Measurements from ENCODE around the gene MDC1.
A peak's percentile ranks its signal among the peaks of the same experiment; 100 is the strongest.

MDC1 gene

DNA sequence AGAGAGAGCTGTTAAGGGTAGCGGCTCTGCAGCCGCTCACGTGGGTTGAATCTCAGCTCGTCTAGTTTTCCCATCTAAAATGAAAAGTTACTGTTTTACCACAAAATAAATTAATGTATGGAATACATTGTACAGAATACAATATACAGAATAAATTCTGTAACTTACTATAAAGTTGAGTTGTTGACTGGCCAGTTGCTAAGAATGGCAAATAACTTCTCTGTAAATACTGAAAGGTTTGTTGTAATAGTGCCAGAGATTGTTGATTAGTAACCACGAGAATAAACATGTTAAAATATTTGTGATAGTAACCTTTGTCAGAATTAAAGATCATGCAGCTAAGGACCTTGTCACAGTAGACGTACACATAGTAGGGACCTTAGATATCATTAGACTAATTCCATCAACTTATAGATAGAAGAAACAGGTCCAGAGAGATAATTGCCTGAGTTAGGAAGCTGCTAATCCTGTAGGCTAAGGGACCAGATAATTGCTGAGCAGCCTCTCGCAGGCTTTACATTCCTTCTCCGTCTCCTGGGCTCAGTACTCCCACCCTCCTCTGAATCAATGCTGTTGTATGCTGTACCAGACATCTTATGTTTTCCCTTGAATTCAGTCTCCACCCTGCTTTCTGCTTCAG is 25.8 kb downstream of the MDC1 start:
- no peak for DNase-seq

GRCh38 chr6:30690403-30691207 is 26.5 kb downstream of the MDC1 start, which contains the start of gene NRM:
NRM (minus strand) TSS chr6:30690984; CDS start chr6:30690974, 10 bp downstream.
- DNase-seq: peak; percentile 91

- DNase-seq: no peak
These were observed 27.1 kb downstream of the MDC1 start for GRCh38 chr6:30689985-30690384.

DNA sequence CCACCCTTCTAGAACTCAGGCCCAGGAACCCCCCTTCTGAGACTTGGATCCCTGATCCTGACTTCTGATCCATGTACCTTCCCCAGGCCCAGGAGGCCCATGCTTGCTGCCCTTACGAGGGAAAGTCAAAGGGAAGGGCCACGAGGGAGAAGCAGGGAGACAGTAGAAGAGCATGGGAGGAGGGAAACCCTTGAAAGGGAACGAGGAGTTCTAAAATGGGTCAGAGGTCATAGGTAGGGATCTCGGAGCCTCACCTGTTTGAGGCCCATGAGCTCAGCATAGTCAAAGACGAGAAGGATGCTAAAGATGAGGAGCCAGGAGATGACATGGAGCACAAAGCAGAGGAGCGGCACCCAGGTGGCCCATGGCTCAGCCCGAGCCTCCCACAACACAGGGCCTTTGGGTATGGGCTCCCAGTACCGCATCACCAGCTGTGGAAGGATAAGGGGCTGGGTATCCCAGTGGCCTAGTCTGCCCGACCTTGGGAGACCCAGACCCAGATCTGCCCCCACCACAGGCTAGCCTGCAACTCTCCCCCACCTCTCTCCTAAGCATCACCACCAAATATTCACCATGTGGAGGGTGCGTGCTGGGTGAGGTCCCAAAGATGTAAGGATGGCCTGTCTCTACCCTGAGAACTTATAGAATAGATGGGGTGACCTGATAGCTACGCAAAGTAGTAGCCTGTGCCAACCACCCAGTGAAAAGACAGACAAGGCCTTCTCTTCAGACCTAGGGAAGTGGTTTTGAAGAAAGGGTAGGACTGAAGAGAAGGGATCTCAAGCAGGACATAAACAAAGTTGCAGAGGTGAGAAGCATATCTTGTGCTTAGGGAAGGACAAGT is 27.8 kb downstream of the MDC1 start:
- no peak for DNase-seq

- DNase-seq: no peak
These were observed 28.5 kb downstream of the MDC1 start for GRCh38 chr6:30688569-30688968.

DNA sequence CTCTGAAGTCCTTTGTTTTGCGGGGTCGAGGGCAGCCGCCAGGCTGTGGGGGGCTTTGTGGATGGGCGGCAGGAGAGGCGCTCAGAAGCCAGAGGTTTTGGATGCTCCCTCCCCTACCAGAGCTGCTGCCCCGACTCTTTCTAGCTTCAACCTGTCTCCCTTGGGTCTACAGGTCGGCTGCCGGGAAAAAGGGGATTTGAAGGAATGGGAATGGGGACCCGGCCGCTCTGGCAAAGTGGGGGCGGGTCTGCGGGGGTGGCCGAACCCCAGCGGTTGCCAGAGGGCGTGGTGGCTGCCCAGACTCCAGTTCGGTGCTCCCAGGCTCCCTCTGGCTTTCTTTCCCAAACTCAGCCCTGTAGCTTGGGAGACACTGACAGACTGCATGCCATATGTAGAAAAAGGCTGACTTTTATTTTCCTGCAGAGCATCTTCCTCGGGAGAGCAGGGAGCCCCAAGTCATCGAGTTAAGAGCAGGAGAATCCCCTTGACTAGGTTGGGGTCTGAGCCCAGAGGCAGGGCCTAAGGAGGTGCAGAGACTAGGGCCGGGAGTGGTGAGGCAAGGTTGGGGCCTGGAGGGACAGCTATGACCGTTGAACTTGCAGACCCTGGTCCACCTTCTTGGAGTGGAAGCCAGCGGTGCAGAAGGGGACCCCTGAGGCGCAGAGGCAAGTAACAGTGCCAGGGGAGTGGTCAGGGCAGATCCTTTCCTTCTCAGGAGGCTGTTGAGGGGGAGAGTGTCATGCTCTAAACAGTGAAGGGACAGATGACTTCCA is 29.2 kb downstream of the MDC1 start:
- peak; percentile 24 for DNase-seq

GRCh38 chr6:30686908-30687658 is 30.0 kb downstream of the MDC1 start:
- DNase-seq: peak; percentile 80

- DNase-seq: peak; percentile 72
These were observed 30.8 kb downstream of the MDC1 start, which contains the start of gene PPP1R18 for GRCh38 chr6:30686009-30686907. PPP1R18 (minus strand) TSS chr6:30686645; CDS start chr6:30686018, 627 bp downstream.

GRCh38 chr6:30685157-30686008 is 31.7 kb downstream of the MDC1 start:
- no peak for DNase-seq

DNA sequence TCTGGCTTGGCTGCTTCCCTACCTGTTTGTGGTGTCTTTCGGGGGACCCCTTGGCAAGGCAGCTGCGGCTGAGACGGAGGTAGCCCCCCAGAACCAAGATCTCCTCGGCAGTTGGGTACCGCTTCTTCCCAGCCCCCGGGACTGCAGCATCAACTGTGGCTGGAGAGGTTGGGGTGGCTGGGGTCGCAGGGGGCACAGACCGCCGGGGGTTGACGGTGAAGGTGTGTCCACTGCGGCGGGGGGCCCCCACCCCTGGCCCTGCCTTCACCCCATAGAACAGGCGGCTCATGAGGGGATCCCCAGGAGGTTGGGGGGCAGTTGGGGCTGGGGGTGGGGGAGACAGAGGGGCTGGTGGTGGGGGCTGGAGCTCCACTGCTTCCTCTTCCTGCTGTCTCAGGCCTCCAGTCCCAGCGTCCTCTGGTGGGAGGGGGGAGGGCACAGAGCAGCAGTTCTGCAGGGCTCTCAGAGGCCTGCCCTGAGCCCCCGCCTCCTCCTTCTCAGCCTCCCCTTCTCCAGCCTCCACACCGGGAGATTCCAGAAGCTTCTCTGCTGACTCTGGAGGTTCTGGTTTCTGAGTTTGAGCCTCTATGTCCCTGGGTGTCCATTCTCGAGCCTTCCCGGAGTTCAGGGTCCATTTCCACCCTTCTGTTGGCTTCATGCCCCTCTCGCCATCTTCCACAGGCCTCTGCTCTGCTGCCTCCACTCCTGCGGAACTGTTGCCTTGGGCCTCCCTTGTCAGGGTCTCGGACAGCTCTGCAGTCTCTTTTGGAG is 32.5 kb downstream of the MDC1 start:
- DNase-seq: no peak

DNA sequence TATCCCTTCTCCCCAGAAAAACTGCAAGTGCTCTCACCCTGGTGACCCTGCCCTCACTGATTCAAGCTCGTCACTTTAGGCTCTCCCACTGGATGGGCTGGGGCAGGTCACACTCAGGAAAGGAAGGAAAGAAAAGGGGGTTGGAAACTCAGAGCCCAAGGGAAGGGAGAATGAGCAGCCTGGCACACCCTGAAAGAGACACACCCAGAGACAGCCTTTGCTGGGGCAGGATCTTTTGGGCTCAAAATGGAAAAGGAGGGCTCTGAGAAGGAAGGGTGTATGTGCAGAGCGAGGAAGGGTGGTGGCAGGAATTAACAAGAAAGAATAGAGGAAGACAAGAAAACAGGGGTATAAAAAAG is 33.1 kb downstream of the MDC1 start:
- no peak for DNase-seq

DNA sequence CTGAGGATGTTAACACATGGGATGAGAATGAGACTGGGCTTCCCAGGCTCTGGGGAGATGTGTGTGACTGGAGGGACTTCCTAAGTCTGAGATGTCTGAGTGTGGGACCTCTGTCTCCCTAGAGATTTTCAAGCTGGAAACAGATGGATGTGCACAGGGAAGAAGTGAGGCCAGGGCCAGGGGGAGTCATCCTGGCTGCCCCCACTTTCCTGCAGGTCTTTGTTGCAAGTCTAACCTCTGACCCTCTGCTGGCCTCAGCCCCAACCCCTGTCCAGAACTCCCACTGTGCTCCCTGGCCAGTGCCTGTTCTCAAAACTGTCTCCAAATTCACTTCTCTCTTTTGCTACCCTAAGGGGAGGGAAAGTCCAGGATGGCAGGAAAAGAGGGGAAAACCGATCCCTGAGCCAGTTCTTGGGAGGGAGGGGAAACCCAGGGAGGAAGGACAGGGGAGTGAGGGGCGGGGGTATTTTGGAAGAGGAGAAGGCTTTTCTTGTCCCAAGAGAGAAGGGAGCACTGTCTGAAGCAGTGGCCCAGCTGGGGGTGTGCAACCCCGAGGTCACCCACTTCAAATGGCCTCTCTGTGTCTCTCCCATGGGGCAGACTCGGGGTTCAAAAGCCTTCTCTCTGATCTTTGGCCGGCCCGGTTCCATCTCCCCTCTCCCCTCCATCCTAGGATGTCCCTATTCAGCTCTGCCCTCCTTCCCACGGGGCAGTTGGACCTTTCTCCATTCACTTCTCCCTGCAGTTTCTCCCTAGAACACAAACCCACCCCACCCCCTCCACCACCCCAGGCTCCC is 33.7 kb downstream of the MDC1 start:
- no peak for DNase-seq

DNA sequence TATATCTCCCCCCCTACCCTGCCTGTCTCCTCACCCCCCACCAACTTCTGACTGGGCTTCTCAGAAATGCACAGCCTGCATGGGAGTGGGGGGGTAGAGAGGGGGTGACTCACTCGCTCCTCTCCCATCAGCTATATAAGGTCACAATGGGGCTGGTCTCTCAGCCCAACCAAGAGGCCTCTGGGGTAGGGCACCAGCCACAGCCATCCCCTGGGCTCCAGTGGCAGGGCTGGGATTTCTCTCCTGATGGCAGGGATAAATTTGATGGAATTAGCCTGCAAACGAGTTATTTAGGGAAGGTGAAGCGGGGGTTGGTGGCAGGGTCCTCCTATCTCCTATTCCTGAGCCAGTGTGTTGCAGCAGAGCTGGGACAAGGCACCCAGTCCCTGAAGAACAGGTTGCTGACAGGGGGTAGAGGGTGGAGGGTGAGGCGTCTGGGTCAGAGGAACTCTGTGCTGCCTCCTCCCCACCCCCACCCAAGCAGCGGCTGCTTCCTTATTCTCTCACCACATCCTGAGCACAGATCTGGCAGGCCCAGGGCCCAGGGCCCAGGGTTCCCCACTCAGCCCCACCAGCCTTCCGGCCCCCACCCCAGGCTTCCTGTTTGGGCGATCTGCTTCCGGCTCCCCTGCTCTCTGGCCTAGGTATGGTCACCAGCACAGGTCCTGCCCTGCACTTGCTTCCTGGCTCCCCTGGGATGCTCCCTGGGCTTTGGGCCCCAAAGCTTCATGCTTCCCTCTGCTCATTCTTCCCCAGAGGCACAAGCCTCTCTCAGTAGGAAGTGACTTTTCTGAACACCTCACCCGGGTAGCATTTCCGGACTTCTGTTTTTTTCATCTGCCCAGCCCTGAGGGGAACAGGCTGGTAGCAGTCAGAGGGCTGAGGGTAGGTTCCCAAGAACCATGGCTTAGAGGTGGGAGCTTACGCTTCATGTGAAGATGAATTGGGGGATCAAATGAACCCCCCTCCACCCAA is 34.7 kb downstream of the MDC1 start:
- DNase-seq: peak; percentile 65

- DNase-seq: no peak
These were observed 35.3 kb downstream of the MDC1 start for GRCh38 chr6:30681766-30682142.

GRCh38 chr6:30679765-30680535 is 37.1 kb downstream of the MDC1 start:
- no peak for DNase-seq

All from kidney glomerular epithelial cell (primary cell).